SIG-M5 (cell line): Measurements from ENCODE around the gene PRR5.
"Not testable (repeated sequence)": the region's sequence is repeated elsewhere in the genome, so short reads cannot be mapped to it uniquely, and the experiment has no call there.

Experiments used
- DNase-seq: peaks from one replicate; lab custom pipeline; 2025; lab: John Stamatoyannopoulos, UW

PRR5 gene

GRCh38 chr22:44735518-44736428 lies 33.8 kb downstream of the PRR5 start:
- DNase-seq: no peak

GRCh38 chr22:44736581-44737405 lies 34.8 kb downstream of the PRR5 start:
- no peak for DNase-seq

DNA sequence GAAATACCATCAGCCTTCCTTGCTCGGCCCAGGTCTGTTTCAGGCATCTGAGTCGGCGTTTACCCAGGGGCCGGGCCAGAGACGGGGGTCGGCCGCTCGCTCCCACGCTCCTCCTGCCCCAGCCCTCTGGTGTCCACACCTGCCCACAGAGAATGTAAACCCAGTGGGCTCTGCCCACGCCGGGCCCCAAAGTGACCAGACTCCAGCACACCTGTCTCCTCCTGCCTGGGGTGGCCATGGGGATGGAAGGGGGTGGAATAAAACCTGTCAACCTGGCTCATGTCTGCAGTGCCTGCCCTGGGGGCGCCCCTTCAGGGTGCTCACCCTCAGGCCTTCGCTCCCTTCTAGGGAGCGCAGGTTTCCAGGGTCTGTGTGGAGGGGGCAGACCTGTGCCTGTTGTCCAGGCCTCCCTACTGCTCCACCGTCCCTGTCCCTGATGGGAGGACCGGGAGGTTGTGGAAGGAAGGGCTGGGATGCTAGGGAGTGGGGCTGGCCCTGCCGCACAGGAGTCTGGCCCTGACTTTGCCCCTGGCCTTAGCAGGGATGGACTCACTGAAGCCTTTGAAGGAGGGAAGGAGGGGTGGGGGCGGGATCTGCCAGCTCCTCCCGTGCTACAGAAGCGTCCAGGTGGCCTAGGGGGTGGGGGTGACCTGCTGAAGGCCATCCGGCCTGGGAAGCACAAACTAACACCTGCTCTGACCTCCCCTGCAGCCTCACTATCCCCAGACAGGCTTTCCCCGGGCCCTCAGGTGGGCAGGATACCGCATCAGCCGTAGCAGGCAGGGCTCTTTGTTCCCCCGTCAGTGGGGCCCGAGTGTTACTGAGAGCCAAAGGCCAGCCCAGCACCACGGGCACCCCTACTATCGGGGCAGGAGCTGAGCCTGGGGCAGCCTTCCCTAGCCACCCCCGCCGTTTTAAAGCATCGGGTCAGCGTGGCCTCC lies 35.7 kb downstream of the PRR5 start:
- DNase-seq: no peak

- DNase-seq: no peak
Observed at GRCh38 chr22:44738347-44738715, 36.3 kb downstream of the PRR5 start.

DNA sequence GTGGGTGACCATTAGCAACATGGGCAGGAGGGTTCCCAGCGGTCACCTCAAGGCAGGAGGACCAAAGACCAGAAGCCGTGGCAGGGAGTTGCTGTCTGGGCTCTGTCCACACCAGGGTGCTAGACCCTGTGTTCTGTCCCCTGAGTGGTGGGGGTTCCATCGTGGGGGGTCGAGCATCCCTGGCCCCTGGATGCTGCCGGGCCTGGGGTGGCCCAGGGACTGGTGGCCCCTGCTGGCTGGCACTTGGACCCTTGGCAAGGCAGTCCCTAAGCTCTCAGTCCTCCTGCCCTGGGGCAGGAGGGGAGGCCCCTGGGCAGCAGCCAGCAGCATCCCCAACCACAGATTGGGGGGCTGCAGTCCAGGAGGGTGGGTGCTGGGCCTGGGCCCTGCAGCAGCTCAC lies 37.0 kb downstream of the PRR5 start:
- DNase-seq: no peak

GRCh38 chr22:44739666-44740065 lies 37.7 kb downstream of the PRR5 start:
- DNase-seq: not testable (repeated sequence)

- DNase-seq: no peak
Observed at GRCh38 chr22:44740307-44740706, 38.3 kb downstream of the PRR5 start.

DNA sequence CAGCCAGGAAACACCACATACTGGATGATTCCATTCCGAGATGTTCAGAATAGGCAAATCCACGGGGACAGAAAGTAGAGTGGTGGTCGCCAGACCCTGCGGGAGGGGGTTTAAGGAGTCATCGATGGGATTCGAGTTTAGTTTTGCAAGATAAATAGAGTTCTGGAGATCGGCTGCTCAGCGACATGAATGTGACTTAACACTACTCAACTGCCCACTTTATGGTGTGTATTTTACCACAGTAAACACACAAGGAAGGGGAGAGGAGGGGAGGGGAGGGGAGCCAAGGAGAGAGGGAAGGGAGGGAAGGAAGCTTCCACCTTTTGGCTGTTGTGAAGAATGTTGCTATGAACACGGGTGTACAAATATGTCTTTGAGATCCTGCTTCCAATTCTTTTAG lies 39.9 kb downstream of the PRR5 start:
- no peak for DNase-seq

- no peak for DNase-seq
Observed at GRCh38 chr22:44743247-44743646, 41.2 kb downstream of the PRR5 start.

- DNase-seq: no peak
Observed at GRCh38 chr22:44743804-44744211, 41.8 kb downstream of the PRR5 start.

DNA sequence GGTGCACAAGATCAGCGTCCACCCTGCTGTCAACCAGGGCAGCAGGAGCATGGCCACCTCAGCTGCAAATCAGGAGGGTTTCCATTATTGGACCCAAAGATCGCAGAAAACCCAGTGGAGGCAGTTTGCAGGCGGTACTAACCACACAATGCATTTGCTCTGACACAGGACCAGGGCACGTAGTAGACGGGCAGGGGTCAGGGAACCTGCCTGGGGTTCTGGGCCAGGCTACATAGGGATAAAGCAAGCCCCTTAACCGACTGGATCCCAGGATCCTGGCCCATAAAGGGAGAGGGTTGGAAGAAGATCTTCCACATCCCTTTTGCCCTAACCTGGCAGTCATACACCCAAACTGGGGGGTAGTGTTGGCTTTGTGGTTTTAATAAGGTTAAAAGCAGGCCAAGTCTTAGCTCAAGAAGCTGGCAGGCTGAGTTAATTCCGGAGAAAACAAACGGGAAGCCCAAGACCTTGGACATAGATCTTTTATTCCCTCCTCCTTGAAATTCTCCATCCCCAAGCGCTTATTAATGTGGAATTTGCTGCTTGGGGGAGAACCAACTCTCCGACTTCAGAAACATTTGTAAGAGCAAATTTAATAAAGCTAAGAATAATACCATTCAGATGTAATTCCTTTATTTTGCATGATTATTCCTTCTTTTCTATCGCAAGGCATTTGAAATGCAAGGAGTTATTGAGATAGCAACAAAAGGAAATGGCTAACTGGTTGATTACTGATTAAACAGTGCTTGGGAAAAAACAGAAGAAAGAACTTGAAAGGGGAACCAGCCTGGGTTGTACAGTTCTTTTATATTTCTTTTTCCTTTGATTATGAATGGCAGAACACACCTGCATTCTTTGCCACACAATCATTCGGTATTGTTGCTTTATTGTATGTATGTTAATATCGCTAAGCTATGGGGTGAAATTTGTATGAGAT lies 44.1 kb downstream of the PRR5 start:
- no peak for DNase-seq

DNA sequence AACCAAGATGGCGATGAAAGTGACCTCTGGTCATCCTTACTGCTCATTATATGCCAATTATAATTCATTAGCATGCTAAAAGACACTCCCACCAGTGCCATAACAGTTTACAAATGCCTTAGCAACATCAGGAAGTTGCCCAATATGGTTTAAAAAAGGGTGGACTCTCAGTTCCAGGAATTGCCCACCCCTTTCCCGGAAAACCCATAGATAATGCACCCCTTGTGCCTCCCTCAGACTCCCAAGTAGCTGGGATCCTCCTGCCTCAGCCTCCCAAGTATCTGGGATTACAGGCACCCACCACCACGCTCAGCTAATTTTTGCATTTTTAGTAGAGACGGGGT lies 45.8 kb downstream of the PRR5 start:
- DNase-seq: not testable (repeated sequence)

- no peak for DNase-seq
Observed at GRCh38 chr22:44748524-44748923, 46.5 kb downstream of the PRR5 start.

DNA sequence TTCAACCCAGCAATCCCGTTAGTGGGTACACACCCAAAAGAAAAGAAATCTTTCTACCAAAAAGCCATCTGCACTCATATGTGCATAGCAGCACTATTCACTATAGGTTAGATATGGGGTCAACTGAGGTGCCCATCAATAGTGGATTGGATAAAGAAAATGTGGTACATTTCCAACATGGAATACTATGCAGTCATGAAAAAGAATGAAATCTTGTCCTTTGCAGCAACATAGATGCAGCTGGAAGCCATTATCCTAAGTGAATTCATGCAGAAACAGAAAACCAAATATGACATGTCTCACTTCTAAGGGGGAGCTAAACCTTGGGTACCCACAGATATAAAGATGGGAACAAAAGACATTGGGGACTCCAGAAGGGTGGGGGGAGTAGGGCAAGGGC lies 48.5 kb downstream of the PRR5 start:
- no peak for DNase-seq

DNA sequence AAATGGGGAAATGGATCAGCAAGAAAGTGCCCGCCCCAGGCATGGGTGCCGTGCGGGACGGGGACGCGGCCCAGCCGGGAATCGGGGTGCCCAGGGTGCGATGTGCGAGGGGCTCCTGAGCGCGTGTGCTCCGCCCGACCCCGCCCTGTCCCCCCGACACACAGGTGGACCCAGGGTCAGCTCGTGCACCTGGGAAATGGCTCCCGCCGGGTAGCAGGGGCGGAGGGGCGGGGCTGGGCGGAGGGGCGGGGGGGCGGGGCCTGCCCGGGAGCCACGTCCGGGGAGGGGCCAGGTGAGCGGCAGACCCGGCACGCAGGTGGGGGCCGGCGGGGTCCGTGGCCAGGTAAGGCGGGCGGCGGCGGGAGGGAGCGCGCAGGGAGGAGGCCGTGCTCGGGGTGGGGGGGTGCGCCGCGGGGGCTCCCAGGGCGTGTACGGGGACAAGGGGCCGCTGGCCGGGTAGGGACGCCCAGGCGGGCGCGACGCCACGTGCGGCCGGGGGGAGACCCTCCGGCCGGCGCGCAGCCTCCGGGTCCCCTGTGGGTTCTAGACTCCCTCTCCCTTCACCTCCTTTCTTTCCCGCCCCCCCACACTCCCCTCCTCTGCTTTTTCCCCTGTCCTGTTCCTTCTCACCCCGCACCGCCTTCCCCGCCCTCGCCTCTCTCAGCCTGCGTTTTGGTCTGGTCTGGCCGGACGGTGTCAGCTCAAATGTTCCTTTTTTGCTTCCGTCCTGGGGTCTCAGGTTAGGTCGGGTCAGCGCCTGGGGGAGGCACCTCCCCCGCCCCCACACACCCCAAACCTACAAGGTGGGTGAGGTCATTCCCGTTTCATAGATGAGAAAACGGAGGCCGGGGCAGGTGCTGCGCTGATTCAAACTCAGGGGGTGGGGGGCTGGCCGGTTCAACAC lies 50.5 kb downstream of the PRR5 start, which contains the start of gene ARHGAP8:
Gene ARHGAP8 (plus strand): TSS at position 291 of the 904 bp plus-strand sequence. CDS start 33,953 bp downstream, outside the sequence.
- DNase-seq: no peak

DNA sequence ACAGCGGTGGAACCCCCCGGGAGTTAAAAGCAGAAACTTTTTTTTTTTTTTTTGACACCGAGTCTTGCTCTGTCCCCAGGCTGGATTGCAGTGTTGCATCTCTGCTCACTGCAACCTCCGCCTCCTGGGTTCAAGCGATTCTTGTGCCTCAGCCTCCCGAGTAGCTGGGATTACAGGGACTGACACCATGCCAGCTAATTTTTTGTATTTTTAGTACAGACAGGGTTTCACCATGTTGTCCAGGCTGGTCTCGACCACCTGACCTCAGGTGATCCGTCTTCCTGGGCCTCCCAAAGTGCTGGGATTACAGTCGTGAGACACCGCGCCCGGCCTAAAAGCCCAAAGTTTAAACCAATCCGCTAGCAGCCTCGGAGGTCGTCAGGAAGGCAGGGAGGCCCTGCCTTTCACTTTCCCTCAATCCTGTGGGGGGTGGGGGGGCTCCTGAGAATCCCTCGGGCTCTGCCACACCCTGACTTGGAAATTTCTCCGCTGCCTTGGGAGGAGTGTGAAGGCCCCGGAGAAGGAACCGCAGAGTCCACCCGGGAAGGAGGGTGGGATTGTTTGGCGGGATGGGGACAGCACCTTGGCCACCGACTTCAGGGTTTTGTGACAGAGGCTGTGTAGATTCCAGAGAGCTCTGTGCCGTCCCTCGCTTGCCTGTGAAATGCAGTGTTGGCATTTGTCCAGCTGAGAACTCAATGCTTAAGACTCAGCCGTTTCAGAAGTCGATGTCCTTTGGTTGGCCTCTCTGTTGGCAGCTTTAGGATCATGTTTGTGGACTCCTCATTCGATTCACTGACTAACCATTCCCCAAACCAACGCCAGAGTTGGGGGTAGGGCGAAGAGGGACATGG lies 51.4 kb downstream of the PRR5 start:
- no peak for DNase-seq

DNA sequence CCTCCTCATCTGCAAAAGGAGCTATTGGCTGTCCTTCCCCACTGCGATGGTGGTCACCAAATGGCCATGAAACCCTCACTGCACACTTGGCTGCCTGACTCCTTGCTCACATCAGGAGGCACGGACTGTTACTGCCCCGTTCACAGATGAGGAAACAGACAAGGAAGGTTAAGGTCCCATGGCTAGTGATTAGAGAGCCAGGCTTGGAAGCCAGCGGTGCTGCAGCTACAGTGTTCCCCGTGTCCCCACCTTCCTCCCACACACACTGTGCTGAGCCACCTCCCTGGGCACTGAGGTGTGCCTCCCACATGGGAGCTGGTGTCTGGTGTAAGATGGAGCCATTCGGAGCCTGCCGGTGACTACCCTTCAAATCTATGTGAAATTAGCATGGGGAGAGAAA lies 53.0 kb downstream of the PRR5 start:
- DNase-seq: no peak

- no peak for DNase-seq
Observed at GRCh38 chr22:44755417-44755816, 53.4 kb downstream of the PRR5 start.

GRCh38 chr22:44755956-44756361 lies 54.0 kb downstream of the PRR5 start:
- DNase-seq: no peak
